Smooth muscle cell of the brain vasculature (primary cell): ENCODE data around the gene FXYD7.

Experiments
- DNase-seq: peaks from one replicate; pipeline ENCODE4 v3.0.0-alpha.2; 2012; ENCODE audit warnings: low read depth, low spot score

FXYD7 gene

GRCh38 chr19:35110974-35111373 is 32.1 kb upstream of the FXYD7 start:
- DNase-seq, result no peak

DNA sequence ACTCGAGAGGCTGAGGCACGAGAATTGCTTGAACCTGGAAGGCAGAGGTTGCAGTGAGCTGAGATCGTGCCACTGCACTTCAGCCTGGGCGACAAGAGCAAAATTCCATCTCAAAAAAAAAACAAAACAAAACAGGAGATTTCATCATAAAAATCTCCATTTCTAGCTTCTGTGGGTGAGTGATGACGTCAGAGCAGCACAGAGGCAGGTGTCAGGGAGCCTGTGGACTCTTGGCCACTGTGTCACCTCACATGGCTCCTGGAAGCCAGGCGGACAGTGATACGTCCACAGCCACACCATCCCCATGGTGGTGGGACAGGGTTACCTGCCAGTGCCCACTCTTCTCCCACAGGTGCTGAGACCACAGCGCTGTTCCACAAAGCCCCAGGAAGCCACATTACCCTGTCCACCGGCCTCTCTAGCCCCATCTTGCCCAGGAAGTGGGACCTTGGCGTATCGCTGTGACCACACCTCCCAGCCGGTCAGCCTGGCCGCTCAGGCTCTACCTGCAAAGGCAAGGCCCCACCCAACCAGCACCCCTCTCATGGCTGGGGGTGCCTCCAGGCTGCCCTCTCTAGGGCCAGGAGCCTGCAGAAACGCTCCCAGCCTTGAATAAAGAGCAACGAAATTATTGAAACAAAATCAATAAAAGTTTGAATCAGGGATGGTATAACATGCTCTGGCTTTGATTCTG is 29.9 kb upstream of the FXYD7 start:
- no peak for DNase-seq

DNA sequence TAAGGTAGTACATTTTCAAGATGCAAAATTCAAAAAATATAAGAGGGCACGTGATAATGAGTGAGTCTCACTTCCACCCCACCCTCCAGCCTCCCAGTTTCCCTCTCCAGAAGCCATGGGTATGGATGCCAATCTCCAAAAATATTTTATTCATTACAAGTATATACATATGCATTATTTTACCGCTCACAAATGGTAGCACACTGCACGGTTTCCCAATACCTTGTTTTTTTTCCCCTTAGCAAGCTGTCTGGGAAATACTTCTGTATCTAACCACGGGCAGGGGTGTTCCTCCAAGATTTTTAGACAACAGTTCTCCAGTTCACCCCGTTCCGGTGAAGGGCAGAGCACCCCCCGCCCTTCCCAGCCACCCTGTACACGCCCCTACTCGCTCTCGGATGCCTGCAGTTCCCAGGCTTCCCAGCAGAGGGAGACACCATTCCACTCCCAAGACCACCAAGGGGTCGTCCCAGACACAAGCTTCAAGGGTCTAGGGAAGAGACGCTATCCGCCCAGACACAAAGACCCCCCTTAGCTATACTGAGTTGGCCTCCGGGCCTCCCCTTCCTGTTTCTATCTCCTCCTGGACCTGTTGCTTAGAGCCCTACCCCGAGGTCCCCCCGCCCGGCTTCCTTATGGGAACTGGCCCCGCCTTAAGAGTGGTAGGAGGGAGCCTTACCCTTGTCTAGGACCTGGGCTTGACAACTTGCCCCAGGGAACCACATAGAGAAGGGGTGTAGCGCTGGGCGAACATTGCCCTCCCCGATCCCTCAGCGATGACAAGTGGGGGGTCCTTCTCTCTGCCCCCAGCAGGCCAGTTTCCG is 28.5 kb upstream of the FXYD7 start:
- peak; percentile 31 for DNase-seq

- no peak for DNase-seq
Measured at GRCh38 chr19:35115177-35115951, 27.7 kb upstream of the FXYD7 start, which contains the start of gene FXYD3. Gene FXYD3 (plus strand): TSS chr19:35115823. CDS start chr19:35119377, 3,554 bp downstream.

GRCh38 chr19:35116072-35116801 is 26.8 kb upstream of the FXYD7 start:
- DNase-seq, result no peak

DNA sequence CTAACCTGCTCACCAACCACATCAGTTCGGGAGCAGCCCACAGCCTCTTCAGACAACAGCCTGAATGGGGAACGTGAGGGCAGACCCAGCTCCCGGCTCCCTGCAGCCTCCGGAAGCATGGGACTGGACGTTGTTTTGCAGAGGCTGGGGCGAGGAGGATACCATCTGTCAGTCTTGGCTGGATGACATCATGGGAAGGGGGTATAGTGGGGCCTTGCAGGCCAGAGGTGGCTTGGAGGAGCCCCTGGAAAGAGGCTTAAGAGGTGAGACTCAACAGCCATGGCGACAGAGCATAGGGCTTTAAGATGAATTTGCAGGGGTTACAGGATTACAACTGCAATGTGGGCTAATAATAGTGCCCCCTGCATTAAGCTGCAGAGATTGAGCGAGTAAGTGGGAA is 25.9 kb upstream of the FXYD7 start:
- DNase-seq, result no peak

DNA sequence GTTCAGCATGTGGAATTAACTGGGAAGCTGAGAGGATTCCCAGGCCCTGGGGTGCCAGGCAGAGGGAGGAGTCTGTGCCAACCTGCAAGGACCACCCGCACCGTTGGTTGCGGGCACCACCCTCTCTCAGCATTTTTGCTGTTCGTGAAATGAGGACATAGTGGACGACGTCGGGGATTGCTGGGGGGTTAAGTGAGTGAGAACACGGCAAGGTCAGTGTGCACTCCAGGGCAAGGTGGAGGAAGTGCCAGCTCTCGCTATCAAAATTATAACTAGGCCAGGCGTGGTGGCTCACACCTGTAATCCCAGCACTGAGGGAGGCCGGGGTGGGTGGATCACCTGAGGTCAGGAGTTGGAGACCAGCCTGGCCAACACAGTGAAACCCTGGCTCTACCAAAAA is 25.3 kb upstream of the FXYD7 start:
- DNase-seq, result no peak

- DNase-seq, result no peak
Measured at GRCh38 chr19:35118268-35119020, 24.6 kb upstream of the FXYD7 start.

GRCh38 chr19:35119091-35119490 is 24.0 kb upstream of the FXYD7 start:
- no peak for DNase-seq

DNA sequence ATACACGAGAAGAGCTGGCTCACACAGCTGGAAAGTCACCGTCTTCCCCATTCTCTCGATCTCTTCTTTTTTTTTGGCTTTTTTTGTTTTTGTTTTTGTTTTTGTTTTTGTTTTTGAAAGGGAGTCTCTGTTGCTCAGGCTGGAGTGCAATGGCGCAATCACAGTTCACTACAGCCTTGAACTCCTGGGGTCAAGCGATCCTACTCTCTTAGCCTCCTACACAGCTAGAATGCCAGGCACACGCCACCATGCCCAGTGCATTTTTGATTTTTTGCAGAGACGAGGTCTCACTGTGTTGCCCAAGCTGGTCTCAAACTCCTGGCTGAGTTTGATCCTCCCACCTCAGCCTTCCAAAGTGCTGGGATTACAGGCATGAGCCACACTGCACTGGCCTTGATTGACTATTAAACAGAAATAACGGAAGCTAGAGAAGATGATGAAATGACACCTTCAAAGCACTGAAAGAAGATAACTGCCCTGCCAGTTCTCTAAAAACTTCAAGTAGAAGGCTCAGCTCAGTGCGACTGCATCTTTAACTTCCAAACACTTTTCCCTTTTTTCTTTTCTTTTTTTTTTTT is 23.4 kb upstream of the FXYD7 start:
- DNase-seq, result no peak

- DNase-seq, result peak; percentile 52
Measured at GRCh38 chr19:35120492-35120891, 22.6 kb upstream of the FXYD7 start.

DNA sequence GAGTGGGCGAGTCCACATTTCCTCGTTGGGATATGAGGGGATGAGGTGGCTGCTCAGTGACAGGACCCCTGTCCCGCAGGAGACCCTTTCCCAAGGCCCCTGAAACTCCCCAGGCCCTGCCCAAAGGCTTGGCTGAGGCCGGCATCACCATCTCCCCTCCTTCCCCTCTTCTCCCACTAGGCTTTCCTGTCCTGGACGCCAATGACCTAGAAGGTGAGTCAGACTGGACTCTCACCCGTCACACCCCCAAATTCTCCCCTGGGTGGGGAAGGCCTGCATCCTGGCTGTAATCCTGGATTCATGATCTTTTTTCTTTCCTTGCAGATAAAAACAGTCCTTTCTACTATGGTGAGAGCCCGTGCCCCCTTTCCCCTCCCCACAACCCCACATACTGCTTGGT is 22.2 kb upstream of the FXYD7 start:
- DNase-seq, result no peak

DNA sequence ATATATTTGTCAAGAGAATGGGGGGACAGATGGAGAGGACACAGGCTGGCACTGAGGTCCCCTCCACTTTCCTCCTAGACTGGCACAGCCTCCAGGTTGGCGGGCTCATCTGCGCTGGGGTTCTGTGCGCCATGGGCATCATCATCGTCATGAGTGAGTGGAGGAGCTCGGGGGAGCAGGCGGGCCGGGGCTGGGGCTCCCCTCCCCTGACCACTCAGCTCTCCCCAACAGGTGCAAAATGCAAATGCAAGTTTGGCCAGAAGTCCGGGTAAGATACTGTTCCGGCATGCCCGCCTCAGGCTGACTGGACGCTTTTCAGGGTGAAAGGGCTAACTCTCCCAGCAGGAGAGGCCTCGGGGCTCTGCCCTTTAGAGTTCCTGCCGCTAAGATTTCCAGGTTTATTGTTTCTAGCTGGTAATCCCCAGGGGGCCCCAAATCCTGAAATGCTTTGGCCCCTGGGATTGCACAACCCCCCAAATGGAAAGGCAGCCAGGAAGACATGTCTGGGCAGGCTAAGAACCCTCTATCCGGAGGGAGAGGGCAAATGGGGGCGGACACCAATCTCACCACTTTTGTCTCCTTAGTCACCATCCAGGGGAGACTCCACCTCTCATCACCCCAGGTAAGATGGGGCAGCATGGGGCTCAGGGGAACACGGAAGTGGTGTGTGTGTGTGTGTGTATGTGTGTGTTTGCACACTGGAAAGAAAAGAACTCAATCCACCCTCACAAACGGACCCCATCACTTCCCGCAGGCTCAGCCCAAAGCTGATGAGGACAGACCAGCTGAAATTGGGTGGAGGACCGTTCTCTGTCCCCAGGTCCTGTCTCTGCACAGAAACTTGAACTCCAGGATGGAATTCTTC is 20.1 kb upstream of the FXYD7 start:
- no peak for DNase-seq

DNA sequence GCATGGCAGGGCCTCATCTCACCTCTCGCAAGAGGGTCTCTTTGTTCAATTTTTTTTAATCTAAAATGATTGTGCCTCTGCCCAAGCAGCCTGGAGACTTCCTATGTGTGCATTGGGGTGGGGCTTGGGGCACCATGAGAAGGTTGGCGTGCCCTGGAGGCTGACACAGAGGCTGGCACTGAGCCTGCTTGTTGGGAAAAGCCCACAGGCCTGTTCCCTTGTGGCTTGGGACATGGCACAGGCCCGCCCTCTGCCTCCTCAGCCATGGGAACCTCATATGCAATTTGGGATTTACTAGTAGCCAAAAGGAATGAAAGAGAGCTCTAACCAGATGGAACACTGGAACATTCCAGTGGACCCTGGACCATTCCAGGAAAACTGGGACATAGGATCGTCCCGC is 19.5 kb upstream of the FXYD7 start:
- no peak for DNase-seq

- peak; percentile 69 for DNase-seq
Measured at GRCh38 chr19:35124098-35125060, 18.7 kb upstream of the FXYD7 start.

DNA sequence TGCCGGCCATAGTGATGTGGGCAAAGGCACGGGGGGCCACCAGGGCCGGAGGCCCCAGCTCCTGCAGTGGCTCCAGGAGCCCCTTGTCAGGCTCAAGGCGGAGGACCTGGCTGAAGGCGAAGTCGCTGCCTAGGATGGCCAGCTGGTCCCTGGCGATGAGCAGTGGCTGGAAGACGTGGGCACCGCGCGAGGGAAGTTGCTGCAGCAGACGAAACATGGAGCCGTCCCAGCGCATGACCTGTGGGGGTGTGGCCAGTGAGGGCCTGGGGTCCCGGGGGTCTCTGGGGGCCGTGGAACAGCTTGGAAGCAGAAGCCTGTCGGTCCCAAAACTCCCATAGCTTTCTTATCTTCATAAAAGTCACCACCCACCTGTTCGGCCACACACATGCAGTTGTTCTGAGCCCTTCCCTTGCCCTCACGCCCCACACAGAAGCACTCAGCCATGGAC is 17.8 kb upstream of the FXYD7 start:
- DNase-seq, result no peak

DNA sequence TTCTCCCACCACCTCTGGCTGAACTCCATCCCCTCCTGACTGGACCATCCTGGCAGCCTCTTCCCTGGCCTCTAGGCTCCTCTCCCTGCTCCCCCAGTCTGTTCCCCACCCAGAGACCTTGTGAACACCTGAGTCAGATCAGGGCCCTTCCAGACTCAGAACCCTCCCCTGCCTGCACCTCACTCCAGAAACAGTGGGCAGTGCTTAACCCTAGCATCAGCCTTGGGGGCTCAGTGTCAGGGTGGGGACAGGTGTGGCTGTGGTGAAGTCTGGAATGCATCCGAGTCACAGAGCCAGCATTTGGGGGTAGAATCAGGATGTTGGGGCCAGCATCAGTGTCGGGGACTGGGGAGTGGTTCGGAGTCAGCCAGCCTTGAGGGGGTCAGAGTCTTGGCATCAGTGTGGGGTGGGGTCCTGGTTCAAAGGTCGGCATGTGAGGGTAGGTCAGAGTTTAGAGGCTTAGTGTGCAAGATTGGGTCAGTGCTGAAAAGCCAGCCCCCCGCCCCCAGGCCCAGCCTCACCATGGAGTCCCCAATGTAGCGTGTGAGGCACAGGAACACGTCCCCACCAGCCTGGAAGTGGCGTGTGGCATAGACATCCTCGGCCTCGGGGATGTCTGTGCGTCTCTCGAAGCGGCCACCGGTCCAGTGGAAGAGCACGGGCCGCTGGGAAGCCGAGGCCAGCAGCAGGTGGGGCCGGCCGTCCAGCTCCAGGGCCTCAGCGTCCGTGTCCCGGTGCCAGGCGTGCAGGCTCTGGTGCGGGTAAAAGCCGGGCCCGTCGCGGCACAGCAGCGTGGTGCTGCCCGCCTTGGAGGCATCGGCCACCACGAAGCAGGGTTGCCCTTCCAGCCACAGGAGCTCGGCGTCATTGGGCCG is 17.1 kb upstream of the FXYD7 start:
- DNase-seq, result no peak
